Liver (tissue), 9 donors: ENCODE results near the gene SMIM28. TPM values are rescaled to one million over a fixed set of nuclear protein-coding genes. Genes with fewer than 3 reads are reported as not detected.

Source experiments
- DNase-seq: peaks from one replicate; pipeline ENCODE4 v3.0.0-alpha.2; 2017; ENCODE audit warnings: low spot score
- H3K27ac ChIP-seq, 2 donors: one replicate each; pipeline ENCODE4 v1.7.0; 2013; ENCODE audit warnings: inconsistent platforms in 2 of 2, low read length in 2 of 2, control low read depth in 1 of 2, low read depth in 1 of 2, mild to moderate bottlenecking in 1 of 2
- H3K27me3 ChIP-seq, 4 donors: one replicate each; pipeline versions ENCODE4 v1.6.1 to v1.7.0; 2013; ENCODE audit warnings: low read length in 3 of 4, inconsistent platforms in 1 of 4, mild to moderate bottlenecking in 1 of 4, moderate library complexity in 1 of 4; ENCODE audit not compliant: control insufficient read depth in 4 of 4, insufficient read depth in 4 of 4
- H3K36me3 ChIP-seq, 4 donors: one replicate each; pipeline versions ENCODE4 v1.6.1 to v1.7.0; 2013; ENCODE audit warnings: low read length in 3 of 4, mild to moderate bottlenecking in 3 of 4, low read depth in 1 of 4, moderate library complexity in 1 of 4; ENCODE audit not compliant: control insufficient read depth in 4 of 4, insufficient read depth in 3 of 4
- H3K4me1 ChIP-seq, 4 donors: one replicate each; pipeline versions ENCODE4 v1.6.1 to v1.7.0; 2013; ENCODE audit warnings: low read length in 3 of 4, mild to moderate bottlenecking in 3 of 4, moderate library complexity in 1 of 4; ENCODE audit not compliant: control insufficient read depth in 4 of 4, insufficient read depth in 4 of 4
- H3K4me3 ChIP-seq, 3 donors: one replicate each; pipeline versions ENCODE4 v1.6.1 to v1.7.0; 2013; ENCODE audit warnings: low read length in 3 of 3, control low read depth in 1 of 3, low read depth in 1 of 3, mild to moderate bottlenecking in 1 of 3
- H3K9ac ChIP-seq, 2 donors: one replicate each; pipeline ENCODE4 v1.7.0; 2013; ENCODE audit warnings: low read length in 2 of 2, mild to moderate bottlenecking in 2 of 2, moderate library complexity in 2 of 2, control low read depth in 1 of 2, low read depth in 1 of 2
- H3K9me3 ChIP-seq, 4 donors: one replicate each; pipeline versions ENCODE4 v1.6.1 to v1.7.0; 2013; ENCODE audit warnings: low read length in 3 of 4; ENCODE audit not compliant: control insufficient read depth in 4 of 4
- ATF3 ChIP-seq: IDR thresholded peaks from 2 replicates; pipeline ENCODE4 v1.6.1; 2016; ENCODE audit warnings: antibody characterized with exemption
- CTCF ChIP-seq: fragments of 150-350 bp; IDR thresholded peaks from 2 replicates; pipeline ENCODE4 v1.5.1; 2017; ENCODE audit warnings: improper control_type of control experiment, low read depth, low read length; ENCODE audit not compliant: missing input control
- EGR1 ChIP-seq, 2 donors: IDR thresholded peaks; 2 replicates each; pipeline ENCODE4 v1.6.1; 2016 to 2018; ENCODE audit warnings: antibody characterized with exemption in 2 of 2, low read depth in 2 of 2
- FOXA1 ChIP-seq: IDR thresholded peaks from 2 replicates; pipeline ENCODE4 v1.6.1; 2016; ENCODE audit warnings: antibody characterized with exemption
- GABPA ChIP-seq, 2 donors: IDR thresholded peaks in 1 of 2; conservative IDR thresholded peaks in 1 of 2; 2 replicates each; pipeline ENCODE4 v1.6.1; 2016; ENCODE audit warnings: antibody characterized with exemption in 2 of 2, mild to moderate bottlenecking in 1 of 2, moderate library complexity in 1 of 2
- HNF4A ChIP-seq, 2 donors: conservative IDR thresholded peaks; 2 replicates each; pipeline ENCODE4 v1.6.1; 2016; ENCODE audit warnings: antibody characterized with exemption in 2 of 2, mild to moderate bottlenecking in 2 of 2
- HNF4G ChIP-seq: IDR thresholded peaks from 2 replicates; pipeline ENCODE4 v1.6.1; 2016; ENCODE audit warnings: antibody characterized with exemption
- JUND ChIP-seq, 2 donors: IDR thresholded peaks; 2 replicates each; pipeline ENCODE4 v1.6.1; 2016; ENCODE audit warnings: antibody characterized with exemption in 2 of 2
- MAX ChIP-seq: IDR thresholded peaks from 2 replicates; pipeline ENCODE4 v1.6.1; 2016; ENCODE audit warnings: antibody characterized with exemption
- NR2F2 ChIP-seq: IDR thresholded peaks from 2 replicates; pipeline ENCODE4 v1.6.1; 2016; ENCODE audit warnings: antibody characterized with exemption
- RAD21 ChIP-seq, 2 donors: IDR thresholded peaks; 2 replicates each; pipeline ENCODE4 v1.6.1; 2016; ENCODE audit warnings: antibody characterized with exemption in 2 of 2, mild to moderate bottlenecking in 2 of 2
- REST ChIP-seq: IDR thresholded peaks from 2 replicates; pipeline ENCODE4 v1.6.1; 2016; ENCODE audit warnings: antibody characterized with exemption, mild to moderate bottlenecking
- RXRA ChIP-seq, 2 donors: IDR thresholded peaks; 2 replicates each; pipeline ENCODE4 v1.6.1; 2017 to 2018; ENCODE audit warnings: antibody characterized with exemption in 2 of 2, mild to moderate bottlenecking in 1 of 2
- SP1 ChIP-seq: IDR thresholded peaks from 2 replicates; pipeline ENCODE4 v1.6.1; 2018; ENCODE audit warnings: antibody characterized with exemption, mild to moderate bottlenecking
- TAF1 ChIP-seq: conservative IDR thresholded peaks from 2 replicates; pipeline ENCODE4 v1.6.1; 2016; ENCODE audit warnings: antibody characterized with exemption, mild to moderate bottlenecking
- YY1 ChIP-seq: IDR thresholded peaks from 2 replicates; pipeline ENCODE4 v1.6.1; 2016; ENCODE audit warnings: antibody characterized with exemption, mild to moderate bottlenecking
- ZBTB33 ChIP-seq: IDR thresholded peaks from 2 replicates; pipeline ENCODE4 v1.6.1; 2016; ENCODE audit warnings: antibody characterized with exemption
- WGBS: extraction: QIAGEN DNeasy Blood & Tissue Kit; methylation state at CpG from one replicate; pipeline ENCODE4 v1.1.7; 2013; 5-methylcytosine and 5-hydroxymethylcytosine counted together
- polyA plus RNA-seq, 2 donors: library from polyadenylated mRNA; stranded (reverse) in 1 of 2; unstranded in 1 of 2; fragments of 200-250 nt in 1 of 2; fragments of >200 nt in 1 of 2; fragmentation: Nextera tagmentation in 1 of 2; extraction: Ambion mirVana in 1 of 2; gene quantifications; one replicate each; pipeline versions ENCODE4 v1.2.1 to v1.2.3, GENCODE V29; 2013 to 2015
- total RNA-seq, 2 donors: library from RNA; depleted of rRNA; stranded (reverse); fragments of >200 nt; gene quantifications; one replicate each; pipeline ENCODE4 v1.2.3, GENCODE V29; 2014
- donor health status: healthy.
- donor health status: healthy.
- donor health status: healthy.
- donor health status: healthy.
- donor health status: healthy.

The SMIM28 gene
- total and polyA plus RNA-seq, 4 donors = not detected

GRCh38 chr6:138401960-138402837 is 24.5 kb downstream of the SMIM28 start:
- no peaks in the 10 kb centered on the region for H3K9me3 ChIP-seq
- no peak for TF ChIP-seq YY1
- TF ChIP-seq REST = no peak
- no peak for TF ChIP-seq JUND (IDR thresholded peaks at IDR 0.05)
- TF ChIP-seq SP1 = no peak
- TF ChIP-seq ZBTB33 = no peak
- TF ChIP-seq RAD21 (IDR thresholded peaks at IDR 0.05) = no peak
- no peak for TF ChIP-seq FOXA1
- no peak for TF ChIP-seq RXRA (IDR thresholded peaks at IDR 0.05)
- no peak for TF ChIP-seq TAF1
- no peak for TF ChIP-seq EGR1 (IDR thresholded peaks at IDR 0.05; ENCODE audit: low read depth in 2 of 2)
- no peak for TF ChIP-seq MAX
- TF ChIP-seq GABPA (IDR thresholded peaks at IDR 0.05 in 1 of 2, conservative IDR thresholded peaks at IDR 0.05 in 1 of 2) = no peak
- no peak for TF ChIP-seq CTCF
- TF ChIP-seq NR2F2 = no peak
- no peak for TF ChIP-seq HNF4G
- no peak for TF ChIP-seq HNF4A (conservative IDR thresholded peaks at IDR 0.05)
- TF ChIP-seq ATF3 = no peak
- H3K36me3 ChIP-seq = peaks cover 0 to 9% (median 7%) of the 10 kb centered on the region in 4 donors
- DNase-seq = no peak
- H3K27me3 ChIP-seq = no peaks in the 10 kb centered on the region
- no peak overlapping the region for H3K27ac ChIP-seq
- H3K4me1 ChIP-seq = peaks cover under 1 to 23% (median 9%) of the 10 kb centered on the region in 4 donors
- H3K4me3 ChIP-seq = no peak overlapping the region
- H3K9ac ChIP-seq = no peak overlapping the region
- WGBS = 97% methylated on average over 14 of the region's 14 CpGs
